ENCODE results near the gene ZFAND2A.
"Not testable (repeated sequence)": the region's sequence is repeated elsewhere in the genome, so short reads cannot be mapped to it uniquely, and the experiment has no call there.

DNA sequence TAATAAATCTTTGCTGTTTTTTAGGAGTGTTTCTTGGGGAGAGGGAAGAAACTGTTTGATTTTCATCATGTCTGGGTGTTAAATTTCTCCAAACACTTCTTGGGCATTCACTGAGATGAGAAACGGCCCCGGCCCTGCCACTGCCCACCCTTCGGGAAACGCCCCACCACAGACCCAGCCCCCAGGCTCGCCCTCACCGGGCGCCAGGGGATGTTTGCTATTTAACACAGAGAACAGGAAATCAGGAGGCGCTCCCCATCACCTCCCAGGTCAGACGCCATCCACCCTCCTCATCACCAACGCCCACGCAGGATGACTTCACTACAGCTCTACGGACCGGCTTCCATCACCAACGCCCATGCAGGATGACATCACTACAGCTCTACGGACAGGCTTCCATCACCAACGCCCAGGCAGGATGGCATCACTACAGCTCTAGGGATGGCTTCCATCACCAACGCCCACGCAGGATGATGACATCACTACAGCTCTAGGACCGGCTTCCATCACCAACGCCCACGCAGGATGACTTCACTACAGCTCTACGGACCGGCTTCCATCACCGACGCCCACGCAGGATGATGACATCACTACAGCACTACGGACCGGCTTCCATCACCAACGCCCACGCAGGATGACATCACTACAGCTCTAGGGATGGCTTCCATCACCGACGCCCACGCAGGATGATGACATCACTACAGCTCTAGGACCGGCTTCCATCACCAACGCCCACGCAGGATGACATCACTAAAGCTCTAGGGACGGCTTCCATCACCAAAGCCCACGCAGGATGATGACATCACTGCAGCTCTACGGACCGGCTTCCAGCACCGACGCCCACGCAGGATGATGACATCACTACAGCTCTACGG lies 44.6 kb downstream of the ZFAND2A start:
- TF ChIP-seq, protein P1, sequence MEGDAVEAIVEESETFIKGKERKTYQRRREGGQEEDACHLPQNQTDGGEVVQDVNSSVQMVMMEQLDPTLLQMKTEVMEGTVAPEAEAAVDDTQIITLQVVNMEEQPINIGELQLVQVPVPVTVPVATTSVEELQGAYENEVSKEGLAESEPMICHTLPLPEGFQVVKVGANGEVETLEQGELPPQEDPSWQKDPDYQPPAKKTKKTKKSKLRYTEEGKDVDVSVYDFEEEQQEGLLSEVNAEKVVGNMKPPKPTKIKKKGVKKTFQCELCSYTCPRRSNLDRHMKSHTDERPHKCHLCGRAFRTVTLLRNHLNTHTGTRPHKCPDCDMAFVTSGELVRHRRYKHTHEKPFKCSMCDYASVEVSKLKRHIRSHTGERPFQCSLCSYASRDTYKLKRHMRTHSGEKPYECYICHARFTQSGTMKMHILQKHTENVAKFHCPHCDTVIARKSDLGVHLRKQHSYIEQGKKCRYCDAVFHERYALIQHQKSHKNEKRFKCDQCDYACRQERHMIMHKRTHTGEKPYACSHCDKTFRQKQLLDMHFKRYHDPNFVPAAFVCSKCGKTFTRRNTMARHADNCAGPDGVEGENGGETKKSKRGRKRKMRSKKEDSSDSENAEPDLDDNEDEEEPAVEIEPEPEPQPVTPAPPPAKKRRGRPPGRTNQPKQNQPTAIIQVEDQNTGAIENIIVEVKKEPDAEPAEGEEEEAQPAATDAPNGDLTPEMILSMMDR (tag by site-specific recombination; IDR thresholded peaks at IDR 0.05), result not testable (repeated sequence)
- not testable (repeated sequence) for TF ChIP-seq ZNF114 (tag by site-specific recombination; IDR thresholded peaks at IDR 0.05); ZNF76 (tag by site-specific recombination; IDR thresholded peaks at IDR 0.05; ENCODE audit: borderline replicate concordance, low read depth); KLF16 (tag by site-specific recombination; IDR thresholded peaks at IDR 0.05)
- TF ChIP-seq, protein P2, sequence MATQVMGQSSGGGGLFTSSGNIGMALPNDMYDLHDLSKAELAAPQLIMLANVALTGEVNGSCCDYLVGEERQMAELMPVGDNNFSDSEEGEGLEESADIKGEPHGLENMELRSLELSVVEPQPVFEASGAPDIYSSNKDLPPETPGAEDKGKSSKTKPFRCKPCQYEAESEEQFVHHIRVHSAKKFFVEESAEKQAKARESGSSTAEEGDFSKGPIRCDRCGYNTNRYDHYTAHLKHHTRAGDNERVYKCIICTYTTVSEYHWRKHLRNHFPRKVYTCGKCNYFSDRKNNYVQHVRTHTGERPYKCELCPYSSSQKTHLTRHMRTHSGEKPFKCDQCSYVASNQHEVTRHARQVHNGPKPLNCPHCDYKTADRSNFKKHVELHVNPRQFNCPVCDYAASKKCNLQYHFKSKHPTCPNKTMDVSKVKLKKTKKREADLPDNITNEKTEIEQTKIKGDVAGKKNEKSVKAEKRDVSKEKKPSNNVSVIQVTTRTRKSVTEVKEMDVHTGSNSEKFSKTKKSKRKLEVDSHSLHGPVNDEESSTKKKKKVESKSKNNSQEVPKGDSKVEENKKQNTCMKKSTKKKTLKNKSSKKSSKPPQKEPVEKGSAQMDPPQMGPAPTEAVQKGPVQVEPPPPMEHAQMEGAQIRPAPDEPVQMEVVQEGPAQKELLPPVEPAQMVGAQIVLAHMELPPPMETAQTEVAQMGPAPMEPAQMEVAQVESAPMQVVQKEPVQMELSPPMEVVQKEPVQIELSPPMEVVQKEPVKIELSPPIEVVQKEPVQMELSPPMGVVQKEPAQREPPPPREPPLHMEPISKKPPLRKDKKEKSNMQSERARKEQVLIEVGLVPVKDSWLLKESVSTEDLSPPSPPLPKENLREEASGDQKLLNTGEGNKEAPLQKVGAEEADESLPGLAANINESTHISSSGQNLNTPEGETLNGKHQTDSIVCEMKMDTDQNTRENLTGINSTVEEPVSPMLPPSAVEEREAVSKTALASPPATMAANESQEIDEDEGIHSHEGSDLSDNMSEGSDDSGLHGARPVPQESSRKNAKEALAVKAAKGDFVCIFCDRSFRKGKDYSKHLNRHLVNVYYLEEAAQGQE (tag by site-specific recombination; IDR thresholded peaks at IDR 0.05), result not testable (repeated sequence)
